K562 (cell line): Measurements from ENCODE around the gene CACNG7. TPM values are rescaled to one million over a fixed set of nuclear protein-coding genes. Genes with fewer than 3 reads are reported as not detected.
A peak's percentile ranks its signal among the peaks of the same experiment; 100 is the strongest.

Source experiments
- ATAC-seq: fragments of 200-7000 bp; cut with Tn5 transposase; 3 replicates; pipeline ENCODE4 v1.9.1; 2020; ENCODE audit warnings: moderate library complexity
- BruUV-seq: library from RNA; stranded (reverse); fragments of 400-500 nt; replicated peaks from 2 replicates; lab custom pipeline; 2021; lab: Mats Ljungman, UMichigan
- CTCF ChIA-PET: fragments of 300-600 bp; formaldehyde crosslinking; extraction: SDS; loops from one replicate; lab custom pipeline; 2021; ENCODE audit warnings: low intra/inter-chr PET ratio; lab: Yijun Ruan, JAX
- POLR2A ChIA-PET: fragments of 300-600, 350-650 bp; sonication (Branson Sonifier 250); formaldehyde crosslinking; extraction: SDS; loops from one replicate; lab custom pipeline; 2021; ENCODE audit warnings: antibody characterized with exemption, inconsistent platforms; lab: Yijun Ruan, JAX
- DNase-seq, 4 experiments: peaks; one replicate each; pipeline versions ENCODE4 v3.0.0 to v3.0.0-alpha.2; 2011 to 2018; ENCODE audit warnings: low spot score in 3 of 4, mixed read lengths in 3 of 4; ENCODE audit errors: extremely low read depth in 1 of 4
- FAIRE-seq: peaks from 2 replicates; lab custom pipeline; 2011; peaks lifted over from hg19 to GRCh38; lab: Jason Lieb, UNC
- H2AFZ ChIP-seq: 2 replicates; pipeline ENCODE4 v1.6.0; 2011; ENCODE audit warnings: low read depth, low read length, control low read depth, inconsistent platforms
- H3K27ac ChIP-seq: fragments of 200-600 bp; 3 replicates; pipeline ENCODE4 v1.8.0; 2011; ENCODE audit warnings: low read depth, mild to moderate bottlenecking, control low read depth, inconsistent platforms, low read length, moderate library complexity, mixed read lengths; ENCODE audit errors: extremely low read depth
- H3K27me3 ChIP-seq, 2 experiments: fragments of 300-600 bp in 1 of 2; 2 replicates in 1 of 2; 3 replicates in 1 of 2; pipeline versions ENCODE4 v1.6.0 to v1.8.0; 2011; ENCODE audit warnings: inconsistent platforms in 2 of 2, low read length in 2 of 2, mild to moderate bottlenecking in 1 of 2, mixed read lengths in 1 of 2, moderate library complexity in 1 of 2; ENCODE audit not compliant: control insufficient read depth in 2 of 2, insufficient read depth in 2 of 2
- H3K36me3 ChIP-seq: fragments of 300-600 bp; 3 replicates; pipeline ENCODE4 v1.8.0; 2011; ENCODE audit warnings: mild to moderate bottlenecking, low read length, inconsistent platforms; ENCODE audit not compliant: control insufficient read depth, insufficient read depth
- H3K4me1 ChIP-seq, 2 experiments: fragments of 200-600 bp in 1 of 2; replicated peaks in 1 of 2; 2 replicates in 1 of 2; 3 replicates in 1 of 2; pipeline versions ENCODE4 v1.5.1 to v1.8.0; 2011; ENCODE audit warnings: inconsistent platforms in 2 of 2, low read length in 2 of 2, mild to moderate bottlenecking in 1 of 2, mixed read lengths in 1 of 2, moderate library complexity in 1 of 2; ENCODE audit not compliant: control insufficient read depth in 2 of 2, insufficient read depth in 2 of 2
- H3K4me2 ChIP-seq: 2 replicates; pipeline ENCODE4 v1.6.1; 2011; ENCODE audit warnings: low read length, control low read depth, inconsistent platforms, mixed read lengths; ENCODE audit not compliant: insufficient read depth
- H3K4me3 ChIP-seq: fragments of 200-600 bp; sonication (generic), shearing (Covaris generic); 2 replicates; pipeline ENCODE4 v1.5.1; 2016; ENCODE audit warnings: control low read depth, inconsistent platforms
- H3K79me2 ChIP-seq: fragments of 200-600 bp; 3 replicates; pipeline ENCODE4 v1.8.0; 2011; ENCODE audit warnings: low read length, inconsistent platforms; ENCODE audit not compliant: control insufficient read depth, insufficient read depth
- H3K9ac ChIP-seq, 2 experiments: 2 replicates each; pipeline versions ENCODE4 v1.6.0 to v1.6.1; 2011; ENCODE audit warnings: low read depth in 2 of 2, low read length in 2 of 2, control low read depth in 1 of 2, inconsistent platforms in 1 of 2, mild to moderate bottlenecking in 1 of 2, mixed read lengths in 1 of 2; ENCODE audit not compliant: insufficient read depth in 1 of 2
- H3K9me1 ChIP-seq: one replicate; pipeline ENCODE4 v1.6.0; 2011; ENCODE audit warnings: inconsistent platforms, mild to moderate bottlenecking, low read length, moderate library complexity; ENCODE audit not compliant: control insufficient read depth, insufficient read depth
- H3K9me3 ChIP-seq: replicated peaks from 2 replicates; pipeline ENCODE4 v1.5.1; 2011; ENCODE audit warnings: low read depth, low read length, inconsistent platforms; ENCODE audit not compliant: control insufficient read depth, insufficient read depth
- H4K20me1 ChIP-seq: replicated peaks from 2 replicates; pipeline ENCODE4 v1.6.1; 2011; ENCODE audit warnings: low read length, inconsistent platforms, mixed read lengths; ENCODE audit not compliant: control insufficient read depth, insufficient read depth
- EHMT2 ChIP-seq: fragments of 450-650 bp; IDR thresholded peaks from 2 replicates; pipeline ENCODE4 v1.6.1; 2018; ENCODE audit warnings: antibody characterized with exemption
- FOXK2 ChIP-seq, 2 experiments: fragments of 450-650 bp; IDR thresholded peaks in 1 of 2; conservative IDR thresholded peaks in 1 of 2; 2 replicates each; pipeline ENCODE4 v1.6.1; 2016; ENCODE audit warnings: low read depth in 2 of 2, mild to moderate bottlenecking in 1 of 2
- MIER1 ChIP-seq: fragments of 450-650 bp; IDR thresholded peaks from 2 replicates; pipeline ENCODE4 v1.6.1; 2016; ENCODE audit warnings: antibody characterized with exemption, mild to moderate bottlenecking, low read depth
- ZNF780A ChIP-seq: fragments of 250-450 bp; sonication (Bioruptor Pico); IDR thresholded peaks from 2 replicates; pipeline ENCODE4 v1.5.0; 2021; ENCODE audit warnings: mild to moderate bottlenecking
- WGBS: fragments of 100-300 bp; shearing (Covaris generic); methylation state at CpG from one replicate; pipeline ENCODE4 v1.1.6; 2016; ENCODE audit warnings: low coverage, mixed read lengths; ENCODE audit not compliant: insufficient coverage; ENCODE audit errors: missing lambda C conversion rate; 5-methylcytosine and 5-hydroxymethylcytosine counted together
- in situ Hi-C: fragments of 300-500 bp; cut with MboI; formaldehyde crosslinking; loops from 4 replicates; pipeline ENCODE4 v1.15.0; 2018; ENCODE audit warnings: inconsistent platforms, mixed read lengths
- intact Hi-C: fragments of 100-400 bp; cut with micrococcal nuclease; formaldehyde crosslinking; loops from 2 replicates; pipeline ENCODE4 v1.14.2; 2022
- polyA plus RNA-seq, 8 experiments: library from polyadenylated mRNA; depleted of rRNA in 4 of 8; stranded (reverse) in 5 of 8; unstranded in 3 of 8; fragments of >200 nt; fragmentation: Nextera tagmentation in 2 of 8; fragmentation: Illumina TruSeq in 1 of 8; extraction: Ambion mirVana in 2 of 8; extraction: Trizol in 1 of 8; gene quantifications; 2 replicates each; pipeline versions ENCODE4 v1.2.1 to v1.2.3, GENCODE V29; 2011 to 2014; ENCODE audit warnings: inconsistent platforms in 1 of 8, missing spikeins in 1 of 8
- total RNA-seq, 7 experiments: library from RNA; depleted of rRNA in 6 of 7; stranded (reverse); fragments of >200 nt in 6 of 7; fragmentation: Illumina TruSeq in 2 of 7; extraction: Trizol in 2 of 7; gene quantifications; 2 replicates each; pipeline versions ENCODE4 v1.2.1 to v1.2.3, GENCODE V29; 2011 to 2021; ENCODE audit warnings: low replicate concordance in 1 of 7
- TF ChIP-seq, protein P1 (sequence below), 2 experiments: fragments of 450-650 bp; formaldehyde crosslinking in 1 of 2; IDR thresholded peaks; 2 replicates each; pipeline versions ENCODE4 v1.4.0 to v1.6.1; 2014 to 2020; ENCODE audit warnings: mild to moderate bottlenecking in 2 of 2, borderline replicate concordance in 1 of 2, low read depth in 1 of 2

The CACNG7 gene
- total and polyA plus RNA-seq, 9 of the 15 experiments (the other 6 are each of a cell fraction or from before 2014, with no cell fraction given): not detected

DNA sequence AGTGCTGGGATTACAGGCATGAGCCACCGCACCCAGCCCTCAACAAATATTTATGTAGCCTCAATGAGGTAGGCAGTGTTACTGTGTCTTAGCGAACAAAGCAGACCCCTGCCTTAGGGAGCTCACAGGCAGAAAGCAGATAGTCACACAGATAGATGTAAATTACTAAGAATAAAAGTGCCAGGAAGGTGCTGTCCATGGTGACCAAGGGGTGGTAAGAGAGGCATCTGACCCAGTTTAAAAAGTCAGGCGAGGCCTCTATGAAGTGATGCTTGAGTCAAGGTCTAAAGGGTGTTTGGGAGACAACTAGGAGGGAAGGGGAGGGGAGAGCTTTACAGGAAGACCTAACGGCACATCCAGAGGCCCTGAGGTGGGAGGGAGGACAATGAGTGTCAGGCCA is 12.4 kb upstream of the CACNG7 start:
- Histone ChIP-seq H3K27ac (no peak overlapping the region), H3K36me3 (no peaks in the 10 kb centered on the region), H3K9me1 (no peaks in the 10 kb centered on the region), H2AFZ (no peak overlapping the region), H3K27me3 (peaks cover 6 to 59% of the 10 kb centered on the region in 2 experiments; a peak in 4 of 5 replicates), H3K4me1 (peaks cover 3 to 20% of the 10 kb centered on the region in 2 experiments; a peak in 3 of 5 replicates), H3K79me2 (no peaks in the 10 kb centered on the region), H3K9me3 (no peaks in the 10 kb centered on the region), H3K4me3 (no peak overlapping the region), H3K9ac (no peak overlapping the region), H3K4me2 (no peak overlapping the region), H4K20me1 (peaks cover 6% of the 10 kb centered on the region; the same call in 1 of the 2 replicates)
- in situ Hi-C loops: no loop called here
- POLR2A ChIA-PET: interaction anchor here (0.8 kb wide), 1 partner anchor 23 kb away, joined by 3 read pairs; no protein-coding TSS in a partner anchor
- WGBS: 0% methylated on average over 4 of the region's 4 CpGs
- intact Hi-C loops: no loop called here
- no peak for ATAC-seq
- TF ChIP-seq FOXK2 (conservative IDR thresholded peaks at IDR 0.05 in 1 of 2, IDR thresholded peaks at IDR 0.05 in 1 of 2; ENCODE audit: low read depth in 2 of 2): no peak
- TF ChIP-seq ZNF780A: no peak
- peak; percentile 79 for TF ChIP-seq EHMT2
- peak; percentile 68 for TF ChIP-seq MIER1
- TF ChIP-seq, protein P1, sequence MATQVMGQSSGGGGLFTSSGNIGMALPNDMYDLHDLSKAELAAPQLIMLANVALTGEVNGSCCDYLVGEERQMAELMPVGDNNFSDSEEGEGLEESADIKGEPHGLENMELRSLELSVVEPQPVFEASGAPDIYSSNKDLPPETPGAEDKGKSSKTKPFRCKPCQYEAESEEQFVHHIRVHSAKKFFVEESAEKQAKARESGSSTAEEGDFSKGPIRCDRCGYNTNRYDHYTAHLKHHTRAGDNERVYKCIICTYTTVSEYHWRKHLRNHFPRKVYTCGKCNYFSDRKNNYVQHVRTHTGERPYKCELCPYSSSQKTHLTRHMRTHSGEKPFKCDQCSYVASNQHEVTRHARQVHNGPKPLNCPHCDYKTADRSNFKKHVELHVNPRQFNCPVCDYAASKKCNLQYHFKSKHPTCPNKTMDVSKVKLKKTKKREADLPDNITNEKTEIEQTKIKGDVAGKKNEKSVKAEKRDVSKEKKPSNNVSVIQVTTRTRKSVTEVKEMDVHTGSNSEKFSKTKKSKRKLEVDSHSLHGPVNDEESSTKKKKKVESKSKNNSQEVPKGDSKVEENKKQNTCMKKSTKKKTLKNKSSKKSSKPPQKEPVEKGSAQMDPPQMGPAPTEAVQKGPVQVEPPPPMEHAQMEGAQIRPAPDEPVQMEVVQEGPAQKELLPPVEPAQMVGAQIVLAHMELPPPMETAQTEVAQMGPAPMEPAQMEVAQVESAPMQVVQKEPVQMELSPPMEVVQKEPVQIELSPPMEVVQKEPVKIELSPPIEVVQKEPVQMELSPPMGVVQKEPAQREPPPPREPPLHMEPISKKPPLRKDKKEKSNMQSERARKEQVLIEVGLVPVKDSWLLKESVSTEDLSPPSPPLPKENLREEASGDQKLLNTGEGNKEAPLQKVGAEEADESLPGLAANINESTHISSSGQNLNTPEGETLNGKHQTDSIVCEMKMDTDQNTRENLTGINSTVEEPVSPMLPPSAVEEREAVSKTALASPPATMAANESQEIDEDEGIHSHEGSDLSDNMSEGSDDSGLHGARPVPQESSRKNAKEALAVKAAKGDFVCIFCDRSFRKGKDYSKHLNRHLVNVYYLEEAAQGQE (IDR thresholded peaks at IDR 0.05; ENCODE audit: borderline replicate concordance): peak; percentile 87
- TF ChIP-seq, protein P1 (CRISPR knock-in tag; IDR thresholded peaks at IDR 0.05; ENCODE audit: low read depth): no peak
- CTCF ChIA-PET: no interaction called here
- BruUV-seq: no TSS peak
- FAIRE-seq: no peak
- no peak for DNase-seq
